Neural cell (in vitro differentiated cells): ENCODE measurements around the gene RARRES2. TPM values are rescaled to one million over a fixed set of nuclear protein-coding genes. Genes with fewer than 3 reads are reported as not detected.

Source experiments
- H2AFZ ChIP-seq: fragments of 200-600, 300-800 bp; sonication (generic), shearing (Covaris generic); 2 replicates; pipeline ENCODE4 v1.6.0; 2014; ENCODE audit warnings: low read depth, mild to moderate bottlenecking, antibody characterized with exemption, low read length, moderate library complexity
- H3F3A ChIP-seq: fragments of 200-600 bp; shearing (Covaris generic); 2 replicates; pipeline ENCODE4 v1.6.1; 2016; ENCODE audit warnings: mild to moderate bottlenecking, moderate library complexity, mixed read lengths, antibody characterized with exemption, low read length; ENCODE audit not compliant: insufficient read depth, poor library complexity, severe bottlenecking
- H3K27ac ChIP-seq: fragments of 200-600, 300-800 bp; sonication (generic), shearing (Covaris generic); 2 replicates; pipeline ENCODE4 v1.5.1; 2014; ENCODE audit warnings: mild to moderate bottlenecking, low read length, moderate library complexity
- H3K27me3 ChIP-seq: fragments of 300-800, 200-600 bp; sonication (generic), shearing (Covaris generic); 2 replicates; pipeline ENCODE4 v1.6.0; 2014; ENCODE audit warnings: mild to moderate bottlenecking, low read depth, low read length, moderate library complexity; ENCODE audit not compliant: insufficient read depth
- H3K36me3 ChIP-seq: fragments of 300-800, 200-600 bp; sonication (generic), shearing (Covaris generic); 2 replicates; pipeline ENCODE4 v1.5.1; 2014; ENCODE audit warnings: mild to moderate bottlenecking, antibody characterized with exemption, low read length, moderate library complexity; ENCODE audit not compliant: insufficient read depth
- H3K4me2 ChIP-seq: fragments of 300-800, 200-600 bp; sonication (generic), shearing (Covaris generic); 2 replicates; pipeline ENCODE4 v1.6.0; 2014; ENCODE audit warnings: mild to moderate bottlenecking, low read length
- H3K4me3 ChIP-seq: fragments of 300-800, 200-600 bp; sonication (generic), shearing (Covaris generic); 2 replicates; pipeline ENCODE4 v1.5.1; 2014; ENCODE audit warnings: mild to moderate bottlenecking, low read length, moderate library complexity
- H3K79me2 ChIP-seq: fragments of 200-600 bp; shearing (Covaris generic); replicated peaks from 2 replicates; pipeline ENCODE4 v1.6.0; 2014; ENCODE audit warnings: mild to moderate bottlenecking, low read length, moderate library complexity; ENCODE audit not compliant: insufficient read depth
- H3K9ac ChIP-seq: fragments of 300-800, 200-600 bp; sonication (generic), shearing (Covaris generic); 2 replicates; pipeline ENCODE4 v1.6.1; 2016; ENCODE audit warnings: mild to moderate bottlenecking, low read length, mixed read lengths
- H3K9me2 ChIP-seq: fragments of 200-600 bp; shearing (Covaris generic); 2 replicates; pipeline ENCODE4 v1.6.1; 2016; ENCODE audit warnings: mild to moderate bottlenecking, low read length, mixed read lengths; ENCODE audit not compliant: insufficient read depth
- H3K9me3 ChIP-seq: fragments of 200-600, 300-800 bp; sonication (generic), shearing (Covaris generic); 2 replicates; pipeline ENCODE4 v1.6.1; 2016; ENCODE audit warnings: mild to moderate bottlenecking, mixed run types, low read length, moderate library complexity, mixed read lengths
- H4K20me1 ChIP-seq: fragments of 200-600 bp; shearing (Covaris generic); 2 replicates; pipeline ENCODE4 v1.6.1; 2016; ENCODE audit warnings: mild to moderate bottlenecking, mixed run types; ENCODE audit not compliant: insufficient read depth
- CTCF ChIP-seq: fragments of 450-650 bp; IDR thresholded peaks from 2 replicates; pipeline ENCODE4 v1.5.1; 2014; ENCODE audit warnings: antibody characterized with exemption, mild to moderate bottlenecking, moderate library complexity; ENCODE audit not compliant: poor library complexity, severe bottlenecking
- EP300 ChIP-seq: fragments of 450-650 bp; conservative IDR thresholded peaks from 2 replicates; pipeline ENCODE4 v1.6.1; 2014; ENCODE audit warnings: antibody characterized with exemption, mild to moderate bottlenecking, moderate library complexity; ENCODE audit not compliant: poor library complexity, severe bottlenecking
- EZH2 ChIP-seq: fragments of 200-600, 300-800 bp; shearing (Covaris generic), sonication (generic); IDR thresholded peaks from 2 replicates; pipeline ENCODE4 v1.6.1; 2014; ENCODE audit warnings: antibody characterized with exemption, low read length, borderline replicate concordance, mild to moderate bottlenecking; ENCODE audit not compliant: insufficient read depth, poor library complexity, severe bottlenecking
- MXI1 ChIP-seq: fragments of 450-650 bp; conservative IDR thresholded peaks from 2 replicates; pipeline ENCODE4 v1.6.1; 2014; ENCODE audit warnings: antibody characterized with exemption, mild to moderate bottlenecking; ENCODE audit not compliant: poor library complexity, severe bottlenecking
- POLR2AphosphoS5 ChIP-seq: IDR thresholded peaks from 2 replicates; pipeline ENCODE4 v1.6.1; 2012
- RAD21 ChIP-seq: fragments of 450-650 bp; conservative IDR thresholded peaks from 2 replicates; pipeline ENCODE4 v1.6.1; 2014; ENCODE audit warnings: antibody characterized with exemption, mild to moderate bottlenecking, moderate library complexity
- REST ChIP-seq: IDR thresholded peaks from 2 replicates; pipeline ENCODE4 v1.6.1; 2012; ENCODE audit warnings: borderline replicate concordance
- SMC3 ChIP-seq: fragments of 450-650 bp; conservative IDR thresholded peaks from 2 replicates; pipeline ENCODE4 v1.6.1; 2014; ENCODE audit warnings: antibody characterized with exemption, mild to moderate bottlenecking, moderate library complexity; ENCODE audit not compliant: poor library complexity
- TAF1 ChIP-seq: IDR thresholded peaks from 2 replicates; pipeline ENCODE4 v1.6.1; 2012; ENCODE audit warnings: low read depth
- polyA plus RNA-seq: library from polyadenylated mRNA; depleted of rRNA; stranded (reverse); fragments of >200 nt; gene quantifications from 2 replicates; pipeline ENCODE4 v1.2.3, GENCODE V29; 2014

RARRES2 gene
- polyA plus RNA-seq, 1 donor from 2014 or later, result 0.71 TPM

- Histone ChIP-seq H3K4me2 (no peak overlapping the region), H3K27ac (no peak overlapping the region), H3K27me3 (no peaks in the 10 kb centered on the region), H2AFZ (no peak overlapping the region), H3K79me2 (peaks cover 37% of the 10 kb centered on the region), H3K9me3 (no peaks in the 10 kb centered on the region), H3F3A (no peaks in the 10 kb centered on the region), H3K4me3 (no peak overlapping the region), H3K9ac (no peak overlapping the region), H3K36me3 (no peaks in the 10 kb centered on the region), H4K20me1 (no peaks in the 10 kb centered on the region), H3K9me2 (no peaks in the 10 kb centered on the region)
- TF ChIP-seq MXI1 (no peak), SMC3 (no peak), RAD21 (no peak), EZH2 (no peak), REST (no peak), TAF1 (no peak), EP300 (no peak), CTCF (no peak), POLR2AphosphoS5 (no peak)
Observed at GRCh38 chr7:150372271-150373048, 31.0 kb upstream of the RARRES2 start.

- Histone ChIP-seq H3K36me3 (no peaks in the 10 kb centered on the region), H3K4me3 (no peak overlapping the region)
Observed at GRCh38 chr7:150371996-150372270, 30.5 kb upstream of the RARRES2 start.

More at GRCh38 chr7:150371996-150372270, 30.5 kb upstream of the RARRES2 start:
- Histone ChIP-seq H3K9me3 (no peaks in the 10 kb centered on the region), H3F3A (no peaks in the 10 kb centered on the region), H3K4me2 (no peak overlapping the region), H4K20me1 (no peaks in the 10 kb centered on the region), H3K9me2 (no peaks in the 10 kb centered on the region), H3K79me2 (peaks cover 34% of the 10 kb centered on the region), H3K9ac (no peak overlapping the region), H2AFZ (no peak overlapping the region), H3K27ac (no peak overlapping the region), H3K27me3 (no peaks in the 10 kb centered on the region)
- no peak for TF ChIP-seq REST
- TF ChIP-seq TAF1, result no peak
- no peak for TF ChIP-seq EP300
- no peak for TF ChIP-seq POLR2AphosphoS5
- no peak for TF ChIP-seq SMC3
- TF ChIP-seq CTCF, result no peak
- TF ChIP-seq RAD21, result no peak
- TF ChIP-seq EZH2, result no peak
